Measurements from ENCODE around the gene SIPA1L2.

The SIPA1L2 gene

GRCh38 chr1:232596666-232597303 lies 33.1 kb downstream of the SIPA1L2 start:
- H3K36me3 ChIP-seq (ENCODE audit: insufficient read depth, low read length) = no peaks in the 10 kb centered on the region
- H3K27me3 ChIP-seq (ENCODE audit: control insufficient read depth in 1 of 2, insufficient read depth in 2 of 2, low read length in 2 of 2) = no peaks in the 10 kb centered on the region
- no peaks in the 10 kb centered on the region for H3K9me3 ChIP-seq (ENCODE audit: low read length)
- H3K27ac ChIP-seq (ENCODE audit: low read depth, low read length) = no peak overlapping the region
- no peak overlapping the region for H3K9ac ChIP-seq (ENCODE audit: low read length)
- no peak overlapping the region for H3K4me3 ChIP-seq (ENCODE audit: low read depth in 1 of 2, low read length in 2 of 2)
- peaks cover 28% of the 10 kb centered on the region for H3K4me1 ChIP-seq (ENCODE audit: insufficient read depth, low read length)

DNA sequence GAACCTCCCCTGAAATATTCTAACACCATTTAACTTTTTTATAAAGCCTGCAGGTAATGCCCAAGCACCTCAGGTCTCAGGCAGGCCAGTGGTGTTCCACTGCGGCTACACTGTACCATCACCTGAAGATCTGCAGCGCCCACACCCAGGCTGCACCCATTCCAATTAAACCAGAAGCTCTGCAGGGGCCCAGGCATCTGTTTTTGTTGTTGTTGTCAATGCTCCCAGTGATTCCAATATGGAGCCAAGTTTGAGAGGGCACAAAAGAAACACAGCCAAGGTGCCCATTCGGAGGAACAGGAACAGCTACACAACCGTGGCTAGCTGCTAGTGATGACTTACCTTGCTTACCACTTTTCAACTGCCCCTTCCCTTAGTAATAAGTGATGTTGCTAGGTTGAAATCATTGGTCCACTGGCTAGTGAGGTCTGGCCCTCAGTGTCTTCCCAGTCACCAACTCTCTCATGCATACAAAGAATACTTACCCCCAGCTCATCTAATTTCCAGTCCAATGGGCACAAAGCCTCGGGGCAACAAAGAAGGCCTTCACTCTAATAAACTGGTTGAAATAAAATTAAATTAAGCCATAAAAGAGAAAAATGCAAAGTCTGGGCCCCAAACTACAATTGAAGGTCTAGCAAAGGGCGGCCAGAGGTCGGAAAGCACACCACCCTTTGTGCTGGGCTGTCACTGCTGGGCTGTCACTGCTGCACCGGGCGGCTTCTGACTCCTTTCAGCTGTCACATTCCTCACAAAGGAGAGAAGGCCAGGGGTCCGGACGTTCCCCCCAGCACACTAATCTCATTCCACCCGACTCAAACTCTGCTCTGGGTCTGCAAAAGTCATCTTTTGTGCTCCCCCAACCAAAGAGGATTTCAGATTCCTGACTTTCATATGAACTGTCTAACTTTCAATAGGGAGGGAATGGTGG lies 34.9 kb downstream of the SIPA1L2 start:
- H3K4me3 ChIP-seq (ENCODE audit: low read depth in 1 of 2, low read length in 2 of 2) = no peak overlapping the region
- H3K9ac ChIP-seq (ENCODE audit: low read length) = no peak overlapping the region
- H3K27ac ChIP-seq (ENCODE audit: low read depth, low read length) = no peak overlapping the region
- peaks cover 30% of the 10 kb centered on the region for H3K4me1 ChIP-seq (ENCODE audit: insufficient read depth, low read length)
- H3K9me3 ChIP-seq (ENCODE audit: low read length) = no peaks in the 10 kb centered on the region
- H3K36me3 ChIP-seq (ENCODE audit: insufficient read depth, low read length) = no peaks in the 10 kb centered on the region
- H3K27me3 ChIP-seq (ENCODE audit: control insufficient read depth in 1 of 2, insufficient read depth in 2 of 2, low read length in 2 of 2) = no peaks in the 10 kb centered on the region

- Histone ChIP-seq H3K27ac (ENCODE audit: low read depth, low read length) (no peak overlapping the region), H3K4me3 (ENCODE audit: low read depth in 1 of 2, low read length in 2 of 2) (no peak overlapping the region)
Observed at GRCh38 chr1:232593717-232594502, 36.0 kb downstream of the SIPA1L2 start.

GRCh38 chr1:232591344-232591743 lies 38.6 kb downstream of the SIPA1L2 start:
- H3K27me3 ChIP-seq (ENCODE audit: control insufficient read depth in 1 of 2, insufficient read depth in 2 of 2, low read length in 2 of 2) = no peaks in the 10 kb centered on the region
- no peak overlapping the region for H3K27ac ChIP-seq (ENCODE audit: low read depth, low read length)
- no peak overlapping the region for H3K4me3 ChIP-seq (ENCODE audit: low read depth in 1 of 2, low read length in 2 of 2)
- peaks cover 26% of the 10 kb centered on the region for H3K4me1 ChIP-seq (ENCODE audit: insufficient read depth, low read length)
- H3K36me3 ChIP-seq (ENCODE audit: insufficient read depth, low read length) = no peaks in the 10 kb centered on the region
- no peaks in the 10 kb centered on the region for H3K9me3 ChIP-seq (ENCODE audit: low read length)
- no peak overlapping the region for H3K9ac ChIP-seq (ENCODE audit: low read length)

More at GRCh38 chr1:232593717-232594502, 36.0 kb downstream of the SIPA1L2 start:
- no peak overlapping the region for H3K9ac ChIP-seq (ENCODE audit: low read length)
- H3K9me3 ChIP-seq (ENCODE audit: low read length) = no peaks in the 10 kb centered on the region
- H3K27me3 ChIP-seq (ENCODE audit: control insufficient read depth in 1 of 2, insufficient read depth in 2 of 2, low read length in 2 of 2) = no peaks in the 10 kb centered on the region
- no peaks in the 10 kb centered on the region for H3K36me3 ChIP-seq (ENCODE audit: insufficient read depth, low read length)
- H3K4me1 ChIP-seq (ENCODE audit: insufficient read depth, low read length) = peaks cover 30% of the 10 kb centered on the region

DNA sequence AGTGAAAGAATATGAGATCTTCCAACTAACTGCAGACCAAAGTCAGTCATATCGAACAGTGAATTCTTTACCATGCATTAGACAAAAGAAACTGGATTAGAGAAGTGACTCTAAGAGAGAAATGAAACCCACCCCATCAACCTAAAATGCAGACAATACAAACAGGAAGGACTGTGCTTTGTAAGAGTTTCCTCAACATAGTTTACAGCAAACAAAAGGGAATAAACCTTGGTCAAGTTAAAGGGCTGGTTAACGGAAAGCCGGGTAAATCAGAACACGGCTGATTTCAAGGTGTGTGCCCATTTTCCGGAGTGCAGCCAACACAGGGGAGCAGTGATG lies 39.2 kb downstream of the SIPA1L2 start:
- H3K4me1 ChIP-seq (ENCODE audit: insufficient read depth, low read length) = peaks cover 27% of the 10 kb centered on the region
- no peaks in the 10 kb centered on the region for H3K36me3 ChIP-seq (ENCODE audit: insufficient read depth, low read length)
- no peaks in the 10 kb centered on the region for H3K9me3 ChIP-seq (ENCODE audit: low read length)
- H3K9ac ChIP-seq (ENCODE audit: low read length) = no peak overlapping the region
- H3K27me3 ChIP-seq (ENCODE audit: control insufficient read depth in 1 of 2, insufficient read depth in 2 of 2, low read length in 2 of 2) = no peaks in the 10 kb centered on the region
- no peak overlapping the region for H3K27ac ChIP-seq (ENCODE audit: low read depth, low read length)
- H3K4me3 ChIP-seq (ENCODE audit: low read depth in 1 of 2, low read length in 2 of 2) = no peak overlapping the region

DNA sequence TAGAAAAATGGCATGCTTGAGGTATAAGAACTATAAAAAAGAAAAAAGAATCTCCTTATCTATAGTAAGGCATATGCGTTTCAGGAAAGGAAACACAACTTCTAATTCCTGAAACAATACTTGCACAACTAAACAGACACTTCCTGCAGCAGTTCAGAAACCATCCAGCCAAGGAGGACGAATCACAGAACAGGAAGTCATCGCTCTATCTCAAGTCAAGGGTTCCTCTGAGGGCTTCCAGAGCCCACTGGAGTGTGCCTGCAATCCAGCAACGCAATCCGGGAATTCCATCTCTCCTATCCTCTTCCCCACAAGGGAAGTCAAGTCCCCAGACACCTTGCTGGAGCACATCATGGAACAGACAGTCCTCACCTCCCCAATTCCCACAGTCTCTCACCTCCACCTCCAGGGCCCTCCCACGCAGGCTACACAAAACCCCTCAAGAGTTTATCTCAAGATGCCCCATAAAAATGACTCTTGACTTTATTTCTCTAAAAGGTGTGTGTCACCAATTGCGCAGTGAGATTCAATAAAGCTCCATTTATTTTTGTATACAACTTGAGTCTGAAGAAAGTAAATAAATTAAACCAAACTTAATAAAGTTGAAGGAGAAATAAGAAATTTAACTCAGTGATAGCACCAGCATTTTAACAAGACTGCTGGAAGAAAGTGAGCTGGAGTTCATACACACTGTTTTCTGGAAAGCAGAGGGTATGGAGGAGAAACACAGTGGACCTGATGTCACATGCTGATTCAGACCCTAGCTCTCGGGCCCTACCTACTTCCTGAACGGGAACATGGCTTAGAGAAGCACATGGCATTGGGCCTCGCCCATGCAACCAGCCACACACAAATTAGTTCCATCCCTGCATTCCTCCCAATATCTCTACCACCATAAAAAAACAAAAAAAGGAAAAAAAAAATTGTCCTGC lies 39.9 kb downstream of the SIPA1L2 start:
- H3K4me3 ChIP-seq (ENCODE audit: low read depth in 1 of 2, low read length in 2 of 2) = no peak overlapping the region
- H3K27ac ChIP-seq (ENCODE audit: low read depth, low read length) = no peak overlapping the region
- H3K27me3 ChIP-seq (ENCODE audit: control insufficient read depth in 1 of 2, insufficient read depth in 2 of 2, low read length in 2 of 2) = no peaks in the 10 kb centered on the region
- no peaks in the 10 kb centered on the region for H3K9me3 ChIP-seq (ENCODE audit: low read length)
- H3K4me1 ChIP-seq (ENCODE audit: insufficient read depth, low read length) = peaks cover 33% of the 10 kb centered on the region
- H3K9ac ChIP-seq (ENCODE audit: low read length) = no peak overlapping the region
- no peaks in the 10 kb centered on the region for H3K36me3 ChIP-seq (ENCODE audit: insufficient read depth, low read length)

- no peaks in the 10 kb centered on the region for H3K27me3 ChIP-seq (ENCODE audit: control insufficient read depth in 1 of 2, insufficient read depth in 2 of 2, low read length in 2 of 2)
- no peaks in the 10 kb centered on the region for H3K9me3 ChIP-seq (ENCODE audit: low read length)
- no peak overlapping the region for H3K27ac ChIP-seq (ENCODE audit: low read depth, low read length)
- H3K4me3 ChIP-seq (ENCODE audit: low read depth in 1 of 2, low read length in 2 of 2) = no peak overlapping the region
- no peak overlapping the region for H3K9ac ChIP-seq (ENCODE audit: low read length)
- peaks cover 28% of the 10 kb centered on the region for H3K4me1 ChIP-seq (ENCODE audit: insufficient read depth, low read length)
- no peaks in the 10 kb centered on the region for H3K36me3 ChIP-seq (ENCODE audit: insufficient read depth, low read length)
Observed at GRCh38 chr1:232589111-232589811, 40.7 kb downstream of the SIPA1L2 start.

DNA sequence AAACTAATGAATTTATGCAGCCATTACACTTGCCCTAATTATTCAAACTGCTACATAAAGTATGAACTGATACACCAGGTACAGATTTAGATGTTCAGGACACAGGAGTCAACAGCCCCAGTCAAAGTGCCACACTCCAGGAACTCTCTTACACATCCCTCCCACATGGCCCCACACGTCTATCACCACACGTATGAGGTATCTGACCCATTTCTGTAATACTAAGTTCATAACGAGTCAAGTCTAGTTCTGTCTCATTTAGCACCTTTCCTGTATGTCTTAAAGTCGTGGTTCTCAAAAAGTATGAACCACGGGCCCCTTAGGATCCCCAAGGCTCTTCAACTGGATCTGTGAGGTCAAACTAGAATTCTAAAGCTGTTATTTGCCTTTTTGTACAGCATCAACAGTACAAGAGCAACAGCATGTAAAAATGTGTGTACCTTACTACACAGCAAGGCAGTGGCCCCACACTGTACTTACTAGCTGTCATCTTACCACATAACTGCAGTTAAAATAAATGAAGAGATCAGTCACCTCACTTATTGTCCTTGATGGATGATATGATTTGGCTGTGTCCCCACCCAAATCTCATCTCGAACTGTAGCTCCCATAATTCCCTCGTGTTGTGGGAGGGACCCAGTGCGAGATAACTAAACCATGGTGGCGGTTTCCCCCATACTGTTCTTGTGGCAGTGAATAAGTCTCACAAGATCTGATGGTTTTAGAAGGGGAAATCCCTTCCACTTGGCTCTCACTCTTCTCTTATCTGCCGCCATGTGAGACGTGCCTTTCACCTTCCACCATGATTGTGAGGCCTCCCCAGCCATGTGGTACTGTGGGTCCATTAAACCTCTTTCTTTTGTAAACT lies 42.6 kb downstream of the SIPA1L2 start:
- Histone ChIP-seq H3K27me3 (ENCODE audit: control insufficient read depth in 1 of 2, insufficient read depth in 2 of 2, low read length in 2 of 2) (no peaks in the 10 kb centered on the region), H3K9me3 (ENCODE audit: low read length) (no peaks in the 10 kb centered on the region), H3K9ac (ENCODE audit: low read length) (no peak overlapping the region), H3K4me3 (ENCODE audit: low read depth in 1 of 2, low read length in 2 of 2) (no peak overlapping the region), H3K4me1 (ENCODE audit: insufficient read depth, low read length) (peaks cover 24% of the 10 kb centered on the region), H3K36me3 (ENCODE audit: insufficient read depth, low read length) (no peaks in the 10 kb centered on the region), H3K27ac (ENCODE audit: low read depth, low read length) (no peak overlapping the region)

GRCh38 chr1:232586679-232587078 lies 43.3 kb downstream of the SIPA1L2 start:
- no peaks in the 10 kb centered on the region for H3K27me3 ChIP-seq (ENCODE audit: control insufficient read depth in 1 of 2, insufficient read depth in 2 of 2, low read length in 2 of 2)
- no peak overlapping the region for H3K9ac ChIP-seq (ENCODE audit: low read length)
- H3K4me1 ChIP-seq (ENCODE audit: insufficient read depth, low read length) = peaks cover 24% of the 10 kb centered on the region
- H3K4me3 ChIP-seq (ENCODE audit: low read depth in 1 of 2, low read length in 2 of 2) = no peak overlapping the region
- no peaks in the 10 kb centered on the region for H3K36me3 ChIP-seq (ENCODE audit: insufficient read depth, low read length)
- no peaks in the 10 kb centered on the region for H3K9me3 ChIP-seq (ENCODE audit: low read length)
- no peak overlapping the region for H3K27ac ChIP-seq (ENCODE audit: low read depth, low read length)

DNA sequence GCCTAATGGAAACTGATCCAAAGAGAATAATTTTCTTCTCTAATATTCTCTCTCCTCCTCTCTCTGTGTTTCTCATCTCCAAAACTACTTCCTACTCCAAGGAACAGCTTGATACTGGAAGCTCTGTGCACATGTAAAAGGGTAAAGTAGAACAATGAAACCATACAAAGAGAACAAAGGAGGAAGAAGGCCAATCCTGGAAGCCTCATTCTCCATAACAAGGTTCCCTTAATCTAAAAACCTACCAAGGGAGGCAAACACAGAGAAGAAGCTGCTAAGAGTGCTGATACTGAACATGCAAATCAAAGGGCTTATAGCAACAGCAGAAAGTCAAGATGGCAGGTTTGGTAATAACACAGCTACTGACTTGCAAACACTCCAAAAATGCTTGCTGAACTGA lies 44.4 kb downstream of the SIPA1L2 start:
- H3K4me3 ChIP-seq (ENCODE audit: low read depth in 1 of 2, low read length in 2 of 2) = no peak overlapping the region
- peaks cover 23% of the 10 kb centered on the region for H3K4me1 ChIP-seq (ENCODE audit: insufficient read depth, low read length)
- H3K36me3 ChIP-seq (ENCODE audit: insufficient read depth, low read length) = no peaks in the 10 kb centered on the region
- no peak overlapping the region for H3K9ac ChIP-seq (ENCODE audit: low read length)
- no peaks in the 10 kb centered on the region for H3K27me3 ChIP-seq (ENCODE audit: control insufficient read depth in 1 of 2, insufficient read depth in 2 of 2, low read length in 2 of 2)
- no peaks in the 10 kb centered on the region for H3K9me3 ChIP-seq (ENCODE audit: low read length)
- no peak overlapping the region for H3K27ac ChIP-seq (ENCODE audit: low read depth, low read length)

Data from muscle layer of colon (tissue), 2 donors.